Panc1 (cell line): ENCODE data around the gene GDF2. TPM values are rescaled to one million over a fixed set of nuclear protein-coding genes. Genes with fewer than 3 reads are reported as not detected.

ENCODE experiments used
- ATAC-seq: fragments of 200-7000 bp; cut with Tn5 transposase; 2 replicates; pipeline ENCODE4 v1.9.1; 2020; ENCODE audit warnings: mild to moderate bottlenecking, moderate library complexity
- BruUV-seq: library from RNA; stranded (reverse); fragments of 400-500 nt; replicated peaks from 2 replicates; lab custom pipeline; 2021; lab: Mats Ljungman, UMichigan
- CTCF ChIA-PET: fragments of 300-600 bp; sonication (Branson Sonifier 250); formaldehyde crosslinking; loops from one replicate; lab custom pipeline; 2022; ENCODE audit warnings: antibody characterized with exemption; lab: Charles Lee
- POLR2A ChIA-PET: fragments of 300-600 bp; sonication (Branson Sonifier 250); formaldehyde crosslinking; loops from one replicate; lab custom pipeline; 2022; ENCODE audit warnings: antibody characterized with exemption; lab: Charles Lee
- DNase-seq: peaks from one replicate; pipeline ENCODE4 v3.0.0-alpha.2; 2010; ENCODE audit warnings: low read depth, low spot score
- H3K27ac ChIP-seq: 2 replicates; pipeline ENCODE4 v1.5.1; 2011; ENCODE audit warnings: mild to moderate bottlenecking, low read length, inconsistent platforms
- H3K27me3 ChIP-seq: fragments of 200-500 bp; sonication (Bioruptor generic); 2 replicates; pipeline ENCODE4 v1.6.0; 2014; ENCODE audit warnings: low read length, inconsistent platforms; ENCODE audit not compliant: control insufficient read depth, insufficient read depth
- H3K36me3 ChIP-seq: fragments of 200-500 bp; sonication (Bioruptor generic); 2 replicates; pipeline ENCODE4 v1.5.1; 2014; ENCODE audit warnings: inconsistent platforms, mild to moderate bottlenecking, low read length, moderate library complexity; ENCODE audit not compliant: control insufficient read depth, insufficient read depth
- H3K4me1 ChIP-seq: 2 replicates; pipeline ENCODE4 v1.5.1; 2011; ENCODE audit warnings: inconsistent platforms, mild to moderate bottlenecking, low read length, moderate library complexity; ENCODE audit not compliant: control insufficient read depth, insufficient read depth
- H3K4me3 ChIP-seq, 2 experiments: 2 replicates each; pipeline ENCODE4 v1.5.1; 2011 to 2012; ENCODE audit warnings: low read depth in 2 of 2, low read length in 2 of 2, mild to moderate bottlenecking in 2 of 2, inconsistent platforms in 1 of 2, moderate library complexity in 1 of 2
- H3K9me3 ChIP-seq: fragments of 200-500 bp; sonication (Bioruptor generic); 2 replicates; pipeline ENCODE4 v1.5.1; 2014; ENCODE audit warnings: low read depth, mild to moderate bottlenecking, inconsistent platforms, low read length, moderate library complexity; ENCODE audit not compliant: control insufficient read depth, insufficient read depth
- CTCF ChIP-seq: fragments of 450-650 bp; IDR thresholded peaks from 2 replicates; pipeline ENCODE4 v1.5.1; 2017; ENCODE audit warnings: mild to moderate bottlenecking
- POLR2AphosphoS5 ChIP-seq: IDR thresholded peaks from 2 replicates; pipeline ENCODE4 v1.6.1; 2012; ENCODE audit warnings: mild to moderate bottlenecking, low read depth, low read length, moderate library complexity
- REST ChIP-seq, 2 experiments: IDR thresholded peaks; 2 replicates each; pipeline ENCODE4 v1.6.1; 2011 to 2012; ENCODE audit warnings: low read depth in 2 of 2, control low read depth in 1 of 2, low read length in 1 of 2, mild to moderate bottlenecking in 1 of 2, moderate library complexity in 1 of 2; ENCODE audit not compliant: insufficient read depth in 1 of 2
- SIN3A ChIP-seq: IDR thresholded peaks from 2 replicates; pipeline ENCODE4 v1.6.1; 2012; ENCODE audit warnings: low read depth, mild to moderate bottlenecking, low read length, moderate library complexity, borderline replicate concordance; ENCODE audit not compliant: insufficient read depth
- TCF7L2 ChIP-seq: IDR thresholded peaks from 2 replicates; pipeline ENCODE4 v1.6.1; 2011; ENCODE audit warnings: mild to moderate bottlenecking, low read depth, low read length, inconsistent platforms
- in situ Hi-C: cut with HindIII; loops from 2 replicates; pipeline ENCODE4 v1.10.0; 2016; ENCODE audit warnings: low sequenced_read_pairs, low pct_unique_long_range_greater_than_20kb
- intact Hi-C: fragments of 100-400 bp; cut with micrococcal nuclease; formaldehyde crosslinking; loops from one replicate; pipeline ENCODE4 v1.10.0; 2022; ENCODE audit not compliant: unreplicated experiment
- total RNA-seq: library from RNA; stranded (reverse); gene quantifications from one replicate; pipeline ENCODE4 v1.2.1, GENCODE V29; 2021; ENCODE audit not compliant: unreplicated experiment

GDF2 gene
- total RNA-seq, 1 experiment from 2014 or later: not detected

- Histone ChIP-seq H3K27ac (no peak overlapping the region), H3K36me3 (no peaks in the 10 kb centered on the region), H3K27me3 (no peaks in the 10 kb centered on the region), H3K4me1 (peaks cover 4% of the 10 kb centered on the region; the same call in 1 of the 2 replicates), H3K9me3 (no peaks in the 10 kb centered on the region), H3K4me3 (no peak overlapping the region)
- DNase-seq (no peak), ATAC-seq (no peak)
- POLR2A ChIA-PET: no interaction called here
- TSS peak; percentile 47 for BruUV-seq
- in situ Hi-C loops (no loop called here), intact Hi-C loops (no loop called here)
- CTCF ChIA-PET: no interaction called here
- no peak for TF ChIP-seq TCF7L2
- TF ChIP-seq POLR2AphosphoS5: no peak
- TF ChIP-seq REST (IDR thresholded peaks at IDR 0.05; ENCODE audit: insufficient read depth in 1 of 2, low read depth in 2 of 2, low read length in 1 of 2): no peak
- TF ChIP-seq CTCF: no peak
Measured at GRCh38 chr10:47366731-47367460, 44.6 kb downstream of the GDF2 start.

GRCh38 chr10:47367646-47368045, 45.4 kb downstream of the GDF2 start:
- H3K9me3 ChIP-seq: no peaks in the 10 kb centered on the region
- H3K36me3 ChIP-seq: no peaks in the 10 kb centered on the region
- TF ChIP-seq CTCF: no peak
- no peak for TF ChIP-seq TCF7L2
- TF ChIP-seq SIN3A: no peak
- no peak for TF ChIP-seq REST (IDR thresholded peaks at IDR 0.05; ENCODE audit: insufficient read depth in 1 of 2, low read depth in 2 of 2, low read length in 1 of 2)
- no peak for TF ChIP-seq POLR2AphosphoS5
- no peak overlapping the region for H3K27ac ChIP-seq
- peaks cover 4% of the 10 kb centered on the region; the same call in 1 of the 2 replicates for H3K4me1 ChIP-seq
- intact Hi-C loops: no loop called here
- DNase-seq (no peak), ATAC-seq (no peak)
- ChIA-PET CTCF (no interaction called here), POLR2A (no interaction called here)
- BruUV-seq: no TSS peak
- H3K4me3 ChIP-seq: no peak overlapping the region
- in situ Hi-C loops: no loop called here
- H3K27me3 ChIP-seq: no peaks in the 10 kb centered on the region
